Measurements from ENCODE around the gene GIT1. TPM values are rescaled to one million over a fixed set of nuclear protein-coding genes. Genes with fewer than 3 reads are reported as not detected.
A peak's percentile ranks its signal among the peaks of the same experiment; 100 is the strongest.

Gene GIT1
- total RNA-seq, 1 donor from 2014 or later, result 53.1 TPM

DNA sequence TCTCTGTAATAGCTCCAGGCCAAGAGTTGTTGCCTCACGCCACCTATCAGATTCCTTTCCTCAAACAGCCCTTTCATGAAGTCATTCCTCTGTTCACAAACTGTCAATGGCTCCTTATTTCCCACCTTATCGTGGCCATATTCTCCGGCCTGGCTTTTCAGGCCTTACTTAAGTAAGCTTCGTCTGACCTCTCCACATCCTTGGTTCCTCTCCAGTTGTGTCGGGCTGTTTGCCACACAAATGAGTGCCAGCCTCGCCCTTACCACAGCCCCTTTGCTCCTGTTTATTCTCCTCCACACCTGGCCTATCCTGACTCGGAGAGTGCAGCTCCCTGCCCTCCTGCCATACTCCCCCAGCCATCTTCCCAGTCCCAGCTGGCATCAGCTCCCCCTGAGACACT is 18.9 kb downstream of the GIT1 start:
- Histone ChIP-seq H3K36me3 (peaks cover 33% of the 10 kb centered on the region), H3K4me3 (no peak overlapping the region), H3K27me3 (ENCODE audit: low read depth) (no peaks in the 10 kb centered on the region), H3K27ac (no peak overlapping the region), H3K9me3 (no peaks in the 10 kb centered on the region), H3K4me1 (peaks cover 37% of the 10 kb centered on the region)
- intact Hi-C loops (cut with DNase I), result no loop called here
- TF ChIP-seq, protein P1, sequence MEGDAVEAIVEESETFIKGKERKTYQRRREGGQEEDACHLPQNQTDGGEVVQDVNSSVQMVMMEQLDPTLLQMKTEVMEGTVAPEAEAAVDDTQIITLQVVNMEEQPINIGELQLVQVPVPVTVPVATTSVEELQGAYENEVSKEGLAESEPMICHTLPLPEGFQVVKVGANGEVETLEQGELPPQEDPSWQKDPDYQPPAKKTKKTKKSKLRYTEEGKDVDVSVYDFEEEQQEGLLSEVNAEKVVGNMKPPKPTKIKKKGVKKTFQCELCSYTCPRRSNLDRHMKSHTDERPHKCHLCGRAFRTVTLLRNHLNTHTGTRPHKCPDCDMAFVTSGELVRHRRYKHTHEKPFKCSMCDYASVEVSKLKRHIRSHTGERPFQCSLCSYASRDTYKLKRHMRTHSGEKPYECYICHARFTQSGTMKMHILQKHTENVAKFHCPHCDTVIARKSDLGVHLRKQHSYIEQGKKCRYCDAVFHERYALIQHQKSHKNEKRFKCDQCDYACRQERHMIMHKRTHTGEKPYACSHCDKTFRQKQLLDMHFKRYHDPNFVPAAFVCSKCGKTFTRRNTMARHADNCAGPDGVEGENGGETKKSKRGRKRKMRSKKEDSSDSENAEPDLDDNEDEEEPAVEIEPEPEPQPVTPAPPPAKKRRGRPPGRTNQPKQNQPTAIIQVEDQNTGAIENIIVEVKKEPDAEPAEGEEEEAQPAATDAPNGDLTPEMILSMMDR (IDR thresholded peaks at IDR 0.05), result no peak
- no peak for ATAC-seq
- no peak for DNase-seq

DNA sequence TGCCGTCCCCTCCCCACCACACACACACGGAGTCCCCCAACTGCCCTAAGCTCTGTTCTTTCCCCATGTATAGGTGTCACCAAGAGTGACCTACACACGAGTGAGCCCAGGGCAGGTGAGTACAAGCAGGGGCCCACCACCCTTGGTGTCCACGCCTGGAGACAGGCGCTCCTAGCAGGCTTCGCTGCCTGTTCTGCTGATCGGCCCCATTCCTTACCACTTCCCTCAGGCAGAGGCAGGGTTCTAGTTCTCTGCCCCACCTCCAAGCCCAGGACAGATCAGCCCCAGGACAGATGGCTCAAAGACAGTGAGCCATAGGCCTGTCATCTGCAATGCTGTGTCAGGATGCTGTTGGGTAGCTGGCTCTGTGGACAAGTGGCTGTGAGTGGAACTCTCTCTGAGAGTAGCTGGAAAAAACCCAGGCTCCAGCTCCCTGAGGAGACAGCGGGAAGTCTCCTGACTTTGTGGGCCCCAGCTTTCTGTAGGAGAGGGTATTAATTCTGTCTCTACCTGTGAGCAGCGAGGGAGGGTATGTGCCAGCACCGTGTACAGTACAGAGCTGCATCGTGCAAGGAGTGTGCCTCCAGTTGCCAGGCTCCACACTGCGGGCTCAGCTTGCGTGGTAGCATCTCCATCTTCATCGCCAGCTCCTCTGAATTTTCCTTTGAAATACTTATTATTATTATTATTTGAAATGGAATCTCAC is 20.1 kb downstream of the GIT1 start:
- intact Hi-C loops (cut with DNase I), result no loop called here
- H3K27ac ChIP-seq, result peak overlapping the region; percentile 88
- DNase-seq, result no peak
- no peaks in the 10 kb centered on the region for H3K9me3 ChIP-seq
- TF ChIP-seq, protein P1 (IDR thresholded peaks at IDR 0.05), result no peak
- ATAC-seq, result no peak
- no peaks in the 10 kb centered on the region for H3K27me3 ChIP-seq (ENCODE audit: low read depth)
- peaks cover 22% of the 10 kb centered on the region for H3K36me3 ChIP-seq
- H3K4me3 ChIP-seq, result peak overlapping the region; percentile 81
- peaks cover 48% of the 10 kb centered on the region for H3K4me1 ChIP-seq

DNA sequence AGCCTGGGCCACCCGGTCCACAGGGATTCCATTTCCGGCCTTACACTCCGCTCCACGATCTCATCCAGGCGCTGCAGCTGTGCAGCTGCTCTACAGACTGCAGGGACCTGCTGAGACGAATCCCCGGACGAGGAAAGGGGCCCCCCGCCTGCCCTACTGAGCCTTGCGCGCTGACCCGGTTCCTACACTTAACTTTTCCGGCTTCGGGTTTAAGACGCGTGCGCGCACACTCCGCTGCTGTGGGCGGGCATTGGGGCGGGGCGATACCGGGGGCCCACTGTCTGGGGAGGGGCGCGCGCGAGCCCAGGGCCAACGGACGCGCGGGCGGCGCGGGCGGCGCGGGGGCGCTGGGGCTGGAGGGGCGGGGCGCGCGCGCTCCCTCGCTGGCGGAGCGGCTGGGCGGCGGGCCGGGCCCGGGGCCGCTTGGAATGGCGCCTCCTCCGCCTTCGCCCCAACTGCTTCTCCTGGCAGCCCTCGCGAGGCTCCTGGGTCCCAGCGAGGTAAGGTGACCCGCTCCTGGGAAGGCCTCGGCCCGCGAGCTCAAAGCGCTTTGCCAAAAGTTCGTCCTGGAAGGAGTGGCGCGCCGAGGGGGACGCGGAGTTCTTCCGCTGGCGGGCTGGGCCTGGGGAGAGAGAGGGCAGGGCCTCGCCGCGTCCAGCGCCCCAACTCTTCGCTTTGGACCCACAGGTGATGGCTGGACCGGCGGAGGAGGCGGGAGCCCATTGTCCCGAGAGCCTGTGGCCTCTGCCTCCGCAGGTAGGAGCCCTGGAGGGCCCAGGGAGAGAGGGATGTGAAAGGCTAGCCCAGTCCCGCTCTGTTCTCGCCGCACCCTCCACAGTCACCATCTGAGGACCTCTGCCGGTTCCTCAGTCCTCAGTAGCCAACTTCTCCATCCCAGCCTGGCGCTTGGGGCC is 20.9 kb downstream of the GIT1 start, which contains the start of gene TP53I13:
TSS of gene TP53I13 (plus strand) at position 371 of the 914 bp plus-strand sequence. CDS start at position 429, 58 bp downstream.
- Histone ChIP-seq H3K4me3 (peak within 1 kb of the TSS; percentile 81), H3K4me1 (peaks cover 56% of the 10 kb centered on the region), H3K9me3 (no peaks in the 10 kb centered on the region), H3K36me3 (peaks cover 14% of the 10 kb centered on the region), H3K27ac (peak within 1 kb of the TSS; percentile 88), H3K27me3 (ENCODE audit: low read depth) (no peaks in the 10 kb centered on the region)
- TF ChIP-seq, protein P1 (IDR thresholded peaks at IDR 0.05), result no peak
- ATAC-seq, result peak; percentile 82
- intact Hi-C loops (cut with DNase I), result no loop called here
- peak; percentile 92 for DNase-seq

GRCh38 chr17:29567554-29568330 is 21.7 kb downstream of the GIT1 start:
- Histone ChIP-seq H3K9me3 (no peaks in the 10 kb centered on the region), H3K4me1 (peaks cover 53% of the 10 kb centered on the region)

DNA sequence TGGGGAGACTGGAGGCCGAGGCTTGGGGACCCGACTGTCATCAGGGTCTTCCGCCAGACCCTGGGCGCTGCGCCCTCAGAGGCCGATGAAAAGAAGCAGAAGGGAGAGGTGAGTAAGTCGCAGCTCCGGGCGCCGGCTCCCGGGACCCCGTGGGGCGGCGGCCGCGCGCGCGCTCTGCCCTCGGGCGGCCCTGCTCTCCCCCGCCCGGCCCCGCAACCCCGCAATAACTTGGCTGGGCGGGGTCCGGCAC is 22.2 kb downstream of the GIT1 start:
- peak overlapping the region; percentile 87 for H3K27ac ChIP-seq
- TF ChIP-seq, protein P1 (IDR thresholded peaks at IDR 0.05), result no peak
- no peaks in the 10 kb centered on the region for H3K27me3 ChIP-seq (ENCODE audit: low read depth)
- peak; percentile 10 to 19 for ATAC-seq
- intact Hi-C loops (cut with DNase I), result no loop called here
- H3K4me1 ChIP-seq, result peaks cover 53% of the 10 kb centered on the region
- H3K9me3 ChIP-seq, result no peaks in the 10 kb centered on the region
- H3K36me3 ChIP-seq, result peaks cover 19% of the 10 kb centered on the region
- DNase-seq, result no peak
- peak overlapping the region; percentile 81 for H3K4me3 ChIP-seq

More at GRCh38 chr17:29567554-29568330, 21.7 kb downstream of the GIT1 start:
- intact Hi-C loops (cut with DNase I), result no loop called here
- ATAC-seq (peak; percentile 70 to 71), DNase-seq (peak; percentile 84)
- H3K4me3 ChIP-seq, result peak overlapping the region; percentile 81
- H3K27ac ChIP-seq, result peak overlapping the region; percentile 87
- H3K36me3 ChIP-seq, result peaks cover 14% of the 10 kb centered on the region
- TF ChIP-seq, protein P1 (IDR thresholded peaks at IDR 0.05), result peak; percentile 52
- no peaks in the 10 kb centered on the region for H3K27me3 ChIP-seq (ENCODE audit: low read depth)

Data from lower lobe of right lung (tissue), 2 donors.